K562 (cell line): ENCODE results near the gene KCTD13. TPM values are rescaled to one million over a fixed set of nuclear protein-coding genes. Genes with fewer than 3 reads are reported as not detected.

Experiments used
- DNMT1 ChIP-seq: fragments of 450-650 bp; IDR thresholded peaks from 2 replicates; pipeline ENCODE4 v1.6.1; 2016; ENCODE audit warnings: antibody characterized with exemption, mild to moderate bottlenecking
- ESRRA ChIP-seq: fragments of 450-650 bp; IDR thresholded peaks from 2 replicates; pipeline ENCODE4 v1.6.1; 2014; ENCODE audit warnings: low read depth, mild to moderate bottlenecking, moderate library complexity, borderline replicate concordance
- FOS ChIP-seq: IDR thresholded peaks from 3 replicates; pipeline ENCODE4 v1.6.1; 2011; ENCODE audit not compliant: insufficient read length; ENCODE audit errors: extremely low read depth
- GTF2A2 ChIP-seq: IDR thresholded peaks from 2 replicates; pipeline ENCODE4 v1.6.1; 2016; ENCODE audit warnings: mild to moderate bottlenecking, missing genetic modification characterization, missing compliant biosample characterization
- HNRNPLL ChIP-seq: fragments of 200-400 bp; formaldehyde crosslinking; IDR thresholded peaks from 2 replicates; pipeline ENCODE4 v1.6.1; 2017; ENCODE audit warnings: low read length, low read depth, mild to moderate bottlenecking; ENCODE audit not compliant: poor library complexity, severe bottlenecking
- NBN ChIP-seq: fragments of 450-650 bp; IDR thresholded peaks from 2 replicates; pipeline ENCODE4 v1.6.1; 2016; ENCODE audit warnings: low read depth, mild to moderate bottlenecking
- SRSF3 ChIP-seq: fragments of 200-400 bp; formaldehyde crosslinking; IDR thresholded peaks from 2 replicates; pipeline ENCODE4 v1.6.1; 2016; ENCODE audit warnings: mild to moderate bottlenecking, low read length, moderate library complexity; ENCODE audit not compliant: insufficient read depth
- XRCC3 ChIP-seq: fragments of 450-650 bp; IDR thresholded peaks from 2 replicates; pipeline ENCODE4 v1.6.1; 2017; ENCODE audit warnings: mild to moderate bottlenecking, moderate library complexity
- YY1 ChIP-seq, 3 experiments: IDR thresholded peaks; 2 replicates each; pipeline ENCODE4 v1.6.1; 2011; ENCODE audit warnings: low read length in 2 of 3, mild to moderate bottlenecking in 2 of 3, moderate library complexity in 2 of 3, borderline replicate concordance in 1 of 3, control low read depth in 1 of 3, low read depth in 1 of 3; ENCODE audit not compliant: insufficient read depth in 3 of 3, insufficient replicate concordance in 2 of 3, control insufficient read depth in 1 of 3, insufficient read length in 1 of 3; ENCODE audit errors: extremely low read depth in 1 of 3
- ZFPM2 ChIP-seq: fragments of 250-450 bp; sonication (Bioruptor Pico); IDR thresholded peaks from 2 replicates; pipeline ENCODE4 v1.5.1; 2022; ENCODE audit warnings: mild to moderate bottlenecking
- ZNF253 ChIP-seq: fragments of 250-450 bp; sonication (Bioruptor Pico); conservative IDR thresholded peaks from 2 replicates; pipeline ENCODE4 v1.6.1; 2021; ENCODE audit warnings: mild to moderate bottlenecking
- ZSCAN29 ChIP-seq: fragments of 450-650 bp; IDR thresholded peaks from 2 replicates; pipeline ENCODE4 v1.6.1; 2017
- ZSCAN32 ChIP-seq: fragments of 450-650 bp; formaldehyde crosslinking; IDR thresholded peaks from 2 replicates; pipeline ENCODE4 v1.4.0; 2020; ENCODE audit warnings: mild to moderate bottlenecking, moderate library complexity
- polyA plus RNA-seq, 8 experiments: library from polyadenylated mRNA; depleted of rRNA in 4 of 8; stranded (reverse) in 5 of 8; unstranded in 3 of 8; fragments of >200 nt; fragmentation: Nextera tagmentation in 2 of 8; fragmentation: Illumina TruSeq in 1 of 8; extraction: Ambion mirVana in 2 of 8; extraction: Trizol in 1 of 8; gene quantifications; 2 replicates each; pipeline versions ENCODE4 v1.2.1 to v1.2.3, GENCODE V29; 2011 to 2014; ENCODE audit warnings: inconsistent platforms in 1 of 8, missing spikeins in 1 of 8
- total RNA-seq, 7 experiments: library from RNA; depleted of rRNA in 6 of 7; stranded (reverse); fragments of >200 nt in 6 of 7; fragmentation: Illumina TruSeq in 2 of 7; extraction: Trizol in 2 of 7; gene quantifications; 2 replicates each; pipeline versions ENCODE4 v1.2.1 to v1.2.3, GENCODE V29; 2011 to 2021; ENCODE audit warnings: low replicate concordance in 1 of 7
- TF ChIP-seq, protein P1 (sequence below): fragments of 250-450 bp; sonication (Bioruptor Pico); IDR thresholded peaks from 2 replicates; pipeline ENCODE4 v1.8.0; 2021; ENCODE audit warnings: mild to moderate bottlenecking, moderate library complexity
- TF ChIP-seq, protein P2 (sequence below): fragments of 450-650 bp; IDR thresholded peaks from 2 replicates; pipeline ENCODE4 v1.6.1; 2016; ENCODE audit warnings: low read depth

KCTD13 gene
- total and polyA plus RNA-seq, 9 of the 15 experiments (the other 6 are each of a cell fraction or from before 2014, with no cell fraction given), result 1.0 to 20.6 (median 9.8) TPM

DNA sequence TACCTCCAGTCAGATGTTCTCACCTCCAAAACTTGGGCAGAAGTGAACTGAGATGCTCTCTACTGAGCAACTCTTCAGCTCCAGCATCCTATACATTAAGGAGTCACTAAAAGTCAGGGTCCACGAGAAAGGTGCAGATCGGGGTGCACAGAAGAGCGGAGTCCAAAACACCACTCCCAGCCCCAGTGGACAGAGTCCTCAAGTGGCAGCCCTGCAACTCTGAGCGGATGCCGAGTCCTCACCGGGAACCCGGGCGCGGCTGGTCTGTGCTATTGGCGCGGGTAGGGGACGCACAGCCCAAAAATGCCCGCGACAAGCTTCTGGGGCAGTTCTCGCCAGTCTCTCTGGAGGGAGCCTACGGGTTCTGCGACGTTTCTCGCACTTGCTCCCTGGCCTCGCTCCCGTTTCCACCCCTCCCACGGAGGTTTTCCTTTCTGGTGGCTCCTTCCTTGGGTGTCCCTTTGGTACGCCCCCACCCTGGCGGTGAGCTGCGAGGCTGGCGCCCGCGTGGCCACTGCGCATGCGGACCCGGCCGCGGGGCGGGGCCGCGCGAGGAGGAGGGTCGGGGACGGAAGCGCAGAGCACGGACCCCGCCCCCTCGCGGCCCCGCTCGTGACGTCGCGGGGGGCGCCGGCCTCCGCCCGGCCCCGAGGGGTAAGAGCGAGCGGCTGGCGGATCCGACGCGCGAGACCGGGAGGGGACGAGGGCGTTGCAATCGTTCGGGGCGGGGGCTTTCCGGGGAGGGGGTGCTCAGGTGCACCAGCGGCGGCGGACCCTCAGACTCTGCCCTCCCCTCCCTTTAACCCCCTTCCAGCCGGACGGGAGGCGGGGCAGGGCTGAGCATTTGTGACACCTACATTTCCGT, 35.7 kb upstream of the KCTD13 start, which contains the start of gene TMEM219 (continued):
- TF ChIP-seq ZNF253 (CRISPR knock-in tag), result no peak
- no peak for TF ChIP-seq FOS
- TF ChIP-seq ZSCAN32 (CRISPR knock-in tag), result no peak
- TF ChIP-seq, protein P1, sequence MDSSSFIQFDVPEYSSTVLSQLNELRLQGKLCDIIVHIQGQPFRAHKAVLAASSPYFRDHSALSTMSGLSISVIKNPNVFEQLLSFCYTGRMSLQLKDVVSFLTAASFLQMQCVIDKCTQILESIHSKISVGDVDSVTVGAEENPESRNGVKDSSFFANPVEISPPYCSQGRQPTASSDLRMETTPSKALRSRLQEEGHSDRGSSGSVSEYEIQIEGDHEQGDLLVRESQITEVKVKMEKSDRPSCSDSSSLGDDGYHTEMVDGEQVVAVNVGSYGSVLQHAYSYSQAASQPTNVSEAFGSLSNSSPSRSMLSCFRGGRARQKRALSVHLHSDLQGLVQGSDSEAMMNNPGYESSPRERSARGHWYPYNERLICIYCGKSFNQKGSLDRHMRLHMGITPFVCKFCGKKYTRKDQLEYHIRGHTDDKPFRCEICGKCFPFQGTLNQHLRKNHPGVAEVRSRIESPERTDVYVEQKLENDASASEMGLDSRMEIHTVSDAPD, result no peak
- TF ChIP-seq GTF2A2 (tag), result no peak
- TF ChIP-seq ZFPM2, result no peak
- TF ChIP-seq, protein P2, sequence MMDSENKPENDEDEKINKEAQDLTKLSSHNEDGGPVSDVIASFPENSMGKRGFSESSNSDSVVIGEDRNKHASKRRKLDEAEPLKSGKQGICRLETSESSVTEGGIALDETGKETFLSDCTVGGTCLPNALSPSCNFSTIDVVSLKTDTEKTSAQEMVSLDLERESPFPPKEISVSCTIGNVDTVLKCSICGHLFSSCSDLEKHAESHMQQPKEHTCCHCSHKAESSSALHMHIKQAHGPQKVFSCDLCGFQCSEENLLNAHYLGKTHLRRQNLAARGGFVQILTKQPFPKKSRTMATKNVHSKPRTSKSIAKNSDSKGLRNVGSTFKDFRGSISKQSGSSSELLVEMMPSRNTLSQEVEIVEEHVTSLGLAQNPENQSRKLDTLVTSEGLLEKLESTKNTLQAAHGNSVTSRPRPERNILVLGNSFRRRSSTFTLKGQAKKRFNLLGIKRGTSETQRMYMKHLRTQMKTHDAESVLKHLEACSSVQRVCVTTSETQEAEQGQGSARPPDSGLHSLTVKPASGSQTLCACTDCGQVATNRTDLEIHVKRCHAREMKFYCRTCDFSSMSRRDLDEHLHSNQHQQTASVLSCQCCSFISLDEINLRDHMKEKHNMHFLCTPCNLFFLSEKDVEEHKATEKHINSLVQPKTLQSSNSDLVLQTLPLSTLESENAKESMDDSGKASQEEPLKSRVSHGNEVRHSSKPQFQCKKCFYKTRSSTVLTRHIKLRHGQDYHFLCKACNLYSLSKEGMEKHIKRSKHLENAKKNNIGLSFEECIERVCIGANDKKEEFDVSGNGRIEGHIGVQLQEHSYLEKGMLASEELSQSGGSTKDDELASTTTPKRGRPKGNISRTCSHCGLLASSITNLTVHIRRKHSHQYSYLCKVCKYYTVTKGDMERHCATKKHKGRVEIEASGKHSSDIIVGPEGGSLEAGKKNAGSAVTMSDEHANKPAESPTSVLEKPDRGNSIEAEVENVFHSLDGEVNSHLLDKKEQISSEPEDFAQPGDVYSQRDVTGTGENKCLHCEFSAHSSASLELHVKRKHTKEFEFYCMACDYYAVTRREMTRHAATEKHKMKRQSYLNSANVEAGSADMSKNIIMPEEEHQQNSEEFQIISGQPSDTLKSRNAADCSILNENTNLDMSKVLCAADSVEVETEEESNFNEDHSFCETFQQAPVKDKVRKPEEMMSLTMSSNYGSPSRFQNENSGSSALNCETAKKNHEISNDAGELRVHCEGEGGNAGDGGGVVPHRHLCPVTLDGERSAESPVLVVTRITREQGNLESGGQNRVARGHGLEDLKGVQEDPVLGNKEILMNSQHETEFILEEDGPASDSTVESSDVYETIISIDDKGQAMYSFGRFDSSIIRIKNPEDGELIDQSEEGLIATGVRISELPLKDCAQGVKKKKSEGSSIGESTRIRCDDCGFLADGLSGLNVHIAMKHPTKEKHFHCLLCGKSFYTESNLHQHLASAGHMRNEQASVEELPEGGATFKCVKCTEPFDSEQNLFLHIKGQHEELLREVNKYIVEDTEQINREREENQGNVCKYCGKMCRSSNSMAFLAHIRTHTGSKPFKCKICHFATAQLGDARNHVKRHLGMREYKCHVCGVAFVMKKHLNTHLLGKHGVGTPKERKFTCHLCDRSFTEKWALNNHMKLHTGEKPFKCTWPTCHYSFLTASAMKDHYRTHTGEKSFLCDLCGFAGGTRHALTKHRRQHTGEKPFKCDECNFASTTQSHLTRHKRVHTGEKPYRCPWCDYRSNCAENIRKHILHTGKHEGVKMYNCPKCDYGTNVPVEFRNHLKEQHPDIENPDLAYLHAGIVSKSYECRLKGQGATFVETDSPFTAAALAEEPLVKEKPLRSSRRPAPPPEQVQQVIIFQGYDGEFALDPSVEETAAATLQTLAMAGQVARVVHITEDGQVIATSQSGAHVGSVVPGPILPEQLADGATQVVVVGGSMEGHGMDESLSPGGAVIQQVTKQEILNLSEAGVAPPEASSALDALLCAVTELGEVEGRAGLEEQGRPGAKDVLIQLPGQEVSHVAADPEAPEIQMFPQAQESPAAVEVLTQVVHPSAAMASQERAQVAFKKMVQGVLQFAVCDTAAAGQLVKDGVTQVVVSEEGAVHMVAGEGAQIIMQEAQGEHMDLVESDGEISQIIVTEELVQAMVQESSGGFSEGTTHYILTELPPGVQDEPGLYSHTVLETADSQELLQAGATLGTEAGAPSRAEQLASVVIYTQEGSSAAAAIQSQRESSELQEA, result peak; percentile 32; the same call in 1 of the 2 replicates
- TF ChIP-seq ESRRA, result peak; percentile 61; the same call in 1 of the 2 replicates
- TF ChIP-seq SRSF3, result no peak
- TF ChIP-seq XRCC3, result no peak
- no peak; the same call in 1 of the 2 replicates for TF ChIP-seq ZSCAN29
- TF ChIP-seq NBN, result 0 out of 2 replicates have a peak, but pooled peaks have one; percentile 31
- no peak for TF ChIP-seq HNRNPLL
- TF ChIP-seq DNMT1, result no peak
- TF ChIP-seq YY1 (IDR thresholded peaks at IDR 0.05; ENCODE audit: borderline replicate concordance in 1 of 3, control insufficient read depth in 1 of 3, extremely low read depth in 1 of 3, insufficient read depth in 3 of 3, insufficient read length in 1 of 3, insufficient replicate concordance in 2 of 3, low read depth in 1 of 3, low read length in 2 of 3), result peak in 1 of 3 experiments; percentile 35
